Measurements from ENCODE around the gene IGFBP3.

IGFBP3 gene

DNA sequence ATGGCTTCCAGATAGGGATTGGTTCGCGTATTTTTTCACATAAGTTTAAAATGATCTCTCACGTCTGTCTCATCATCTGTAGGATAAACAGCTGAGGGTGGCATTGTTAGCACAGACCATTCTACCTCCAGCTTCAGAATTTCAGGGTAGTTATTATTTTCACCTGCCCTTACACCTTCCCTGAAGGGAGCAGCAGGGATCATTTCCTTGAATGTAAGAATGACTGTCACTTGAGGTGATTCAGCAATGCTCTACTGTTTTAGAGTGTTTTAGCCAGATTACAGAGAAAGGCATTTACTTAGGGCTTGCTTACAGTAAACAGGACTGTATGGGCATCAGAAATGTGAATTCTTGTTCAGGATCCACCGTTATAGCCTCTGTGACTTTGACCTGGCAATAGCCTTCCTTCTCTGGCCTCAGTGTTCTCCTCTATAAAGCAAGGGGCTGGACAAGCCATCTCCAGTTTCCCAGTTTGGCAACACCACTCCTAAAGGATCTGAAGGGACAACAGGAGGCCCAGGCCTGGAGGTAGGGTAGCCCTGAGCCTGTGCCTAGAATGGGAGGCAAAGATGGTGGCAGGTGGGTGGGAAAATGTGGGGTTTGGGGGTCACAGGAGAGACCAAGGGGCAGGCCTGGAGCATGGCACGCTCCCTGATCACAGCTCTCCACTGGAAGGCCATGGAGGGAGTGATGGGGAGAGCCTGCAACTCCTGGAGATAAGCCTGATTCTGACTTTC, 34.0 kb downstream of the IGFBP3 start:
- no peak overlapping the region for H3K4me3 ChIP-seq (ENCODE audit: control insufficient read depth, low read depth, low read length)
- DNase-seq (ENCODE audit: low read depth), result no peak
- TF ChIP-seq, protein P1, sequence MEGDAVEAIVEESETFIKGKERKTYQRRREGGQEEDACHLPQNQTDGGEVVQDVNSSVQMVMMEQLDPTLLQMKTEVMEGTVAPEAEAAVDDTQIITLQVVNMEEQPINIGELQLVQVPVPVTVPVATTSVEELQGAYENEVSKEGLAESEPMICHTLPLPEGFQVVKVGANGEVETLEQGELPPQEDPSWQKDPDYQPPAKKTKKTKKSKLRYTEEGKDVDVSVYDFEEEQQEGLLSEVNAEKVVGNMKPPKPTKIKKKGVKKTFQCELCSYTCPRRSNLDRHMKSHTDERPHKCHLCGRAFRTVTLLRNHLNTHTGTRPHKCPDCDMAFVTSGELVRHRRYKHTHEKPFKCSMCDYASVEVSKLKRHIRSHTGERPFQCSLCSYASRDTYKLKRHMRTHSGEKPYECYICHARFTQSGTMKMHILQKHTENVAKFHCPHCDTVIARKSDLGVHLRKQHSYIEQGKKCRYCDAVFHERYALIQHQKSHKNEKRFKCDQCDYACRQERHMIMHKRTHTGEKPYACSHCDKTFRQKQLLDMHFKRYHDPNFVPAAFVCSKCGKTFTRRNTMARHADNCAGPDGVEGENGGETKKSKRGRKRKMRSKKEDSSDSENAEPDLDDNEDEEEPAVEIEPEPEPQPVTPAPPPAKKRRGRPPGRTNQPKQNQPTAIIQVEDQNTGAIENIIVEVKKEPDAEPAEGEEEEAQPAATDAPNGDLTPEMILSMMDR (IDR thresholded peaks at IDR 0.05; ENCODE audit: control insufficient read depth, insufficient read depth, low read depth, low read length, missing control alignments), result no peak

DNA sequence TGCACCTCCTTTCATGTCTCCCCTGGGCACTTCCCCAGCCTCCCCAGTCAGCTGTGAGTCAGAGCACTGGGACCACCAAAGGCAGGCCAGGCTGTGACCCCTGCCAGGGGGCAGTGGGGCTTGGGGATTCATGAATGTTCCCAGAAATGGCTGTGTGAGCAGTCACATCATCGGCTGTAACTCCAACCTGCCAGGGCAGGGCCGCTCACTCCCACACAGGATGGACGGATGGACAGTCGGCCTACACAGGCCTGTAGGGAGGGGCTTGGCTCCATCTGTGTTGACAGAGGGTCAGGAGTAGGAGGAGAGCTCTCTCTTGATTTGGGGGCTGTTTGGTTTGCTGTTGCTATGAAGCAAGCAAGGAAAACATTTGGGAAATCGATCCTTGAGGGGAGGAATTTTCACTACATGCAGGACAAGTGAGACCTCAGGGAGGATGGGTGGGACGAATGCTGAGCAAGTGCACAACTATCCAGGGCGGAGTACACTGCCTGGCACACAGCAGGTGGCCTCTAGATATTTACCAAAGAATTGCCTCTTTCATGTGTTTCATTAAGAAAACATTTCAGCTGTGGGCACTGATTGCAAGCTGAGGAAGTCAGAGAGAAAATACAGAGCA, 35.7 kb downstream of the IGFBP3 start:
- TF ChIP-seq, protein P1 (IDR thresholded peaks at IDR 0.05; ENCODE audit: control insufficient read depth, insufficient read depth, low read depth, low read length, missing control alignments), result no peak
- DNase-seq (ENCODE audit: low read depth), result no peak
- H3K4me3 ChIP-seq (ENCODE audit: control insufficient read depth, low read depth, low read length), result no peak overlapping the region

DNA sequence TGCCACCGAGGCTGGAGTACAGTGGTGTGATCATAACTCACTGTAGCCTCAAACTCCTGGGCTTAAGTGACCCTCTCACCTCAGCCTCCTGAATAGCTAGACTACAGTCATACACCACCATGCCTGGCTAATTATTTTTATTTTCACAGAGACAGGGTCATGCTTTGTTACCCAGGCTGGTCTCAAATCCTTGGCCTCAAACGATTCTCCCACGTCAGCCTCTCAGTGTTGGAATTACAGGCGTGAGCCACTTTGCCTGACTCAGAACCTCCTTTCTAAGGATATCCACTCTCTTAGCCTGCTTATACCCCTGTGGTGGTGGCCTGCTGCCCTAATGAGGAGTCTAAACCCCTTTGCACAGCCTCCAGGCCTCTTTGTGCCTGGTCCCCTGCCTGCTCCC, 36.9 kb downstream of the IGFBP3 start:
- TF ChIP-seq, protein P1 (IDR thresholded peaks at IDR 0.05; ENCODE audit: control insufficient read depth, insufficient read depth, low read depth, low read length, missing control alignments), result no peak
- H3K4me3 ChIP-seq (ENCODE audit: control insufficient read depth, low read depth, low read length), result no peak overlapping the region
- no peak for DNase-seq (ENCODE audit: low read depth)

DNA sequence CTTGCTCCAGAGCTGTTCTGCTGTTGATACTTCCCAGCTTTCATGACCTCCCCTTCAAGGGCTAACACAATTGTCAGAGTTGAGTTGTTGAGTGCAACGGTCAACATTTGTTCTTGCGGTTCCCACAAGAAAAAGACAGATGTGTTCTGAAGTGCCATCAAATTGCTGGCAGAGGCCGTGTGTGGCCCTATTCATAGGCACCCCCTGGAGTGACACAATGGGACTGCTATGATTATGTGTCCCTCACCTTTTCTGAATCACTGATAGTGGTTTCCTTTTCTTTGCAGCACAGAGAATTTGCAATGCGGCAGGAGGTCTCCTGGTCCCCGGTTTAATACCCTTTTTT, 38.6 kb downstream of the IGFBP3 start:
- H3K4me3 ChIP-seq (ENCODE audit: control insufficient read depth, low read depth, low read length), result no peak overlapping the region
- DNase-seq (ENCODE audit: low read depth), result no peak
- TF ChIP-seq, protein P1 (IDR thresholded peaks at IDR 0.05; ENCODE audit: control insufficient read depth, insufficient read depth, low read depth, low read length, missing control alignments), result no peak

DNA sequence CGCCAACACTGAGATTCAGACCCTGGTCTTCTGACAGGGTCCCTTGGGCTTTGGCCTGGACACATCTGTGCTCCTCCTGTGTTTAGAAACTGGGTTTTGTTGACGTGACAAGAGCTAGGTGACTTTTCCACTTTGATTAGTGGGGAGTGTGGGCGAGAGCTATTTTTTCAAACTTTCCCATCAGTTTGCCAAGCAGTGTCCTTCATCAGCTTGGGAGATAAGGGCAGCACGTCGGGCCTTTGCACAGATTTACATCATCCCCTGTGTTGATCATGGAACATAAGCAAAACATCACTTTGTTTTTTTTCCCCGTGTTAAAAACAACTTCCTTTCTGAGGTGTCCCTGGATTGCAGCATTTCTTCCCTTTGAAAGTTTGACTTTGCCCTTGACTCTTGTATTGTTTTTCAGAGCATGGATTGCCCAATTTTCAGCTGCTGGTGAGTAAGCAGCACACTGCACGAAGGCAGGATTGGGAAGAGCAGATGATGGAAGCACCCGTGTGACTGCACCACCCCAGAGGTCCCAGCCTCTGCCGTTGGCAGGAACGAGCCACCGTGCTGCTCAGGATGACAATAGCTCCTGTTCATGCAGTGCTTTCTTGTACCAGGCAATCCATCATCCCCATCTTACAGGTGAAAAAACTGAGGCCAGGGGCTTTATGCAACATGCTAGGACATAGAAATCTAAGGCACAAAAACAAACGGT, 39.2 kb downstream of the IGFBP3 start:
- TF ChIP-seq, protein P1 (IDR thresholded peaks at IDR 0.05; ENCODE audit: control insufficient read depth, insufficient read depth, low read depth, low read length, missing control alignments), result no peak
- H3K4me3 ChIP-seq (ENCODE audit: control insufficient read depth, low read depth, low read length), result no peak overlapping the region
- peak; percentile 83 for DNase-seq (ENCODE audit: low read depth)

DNA sequence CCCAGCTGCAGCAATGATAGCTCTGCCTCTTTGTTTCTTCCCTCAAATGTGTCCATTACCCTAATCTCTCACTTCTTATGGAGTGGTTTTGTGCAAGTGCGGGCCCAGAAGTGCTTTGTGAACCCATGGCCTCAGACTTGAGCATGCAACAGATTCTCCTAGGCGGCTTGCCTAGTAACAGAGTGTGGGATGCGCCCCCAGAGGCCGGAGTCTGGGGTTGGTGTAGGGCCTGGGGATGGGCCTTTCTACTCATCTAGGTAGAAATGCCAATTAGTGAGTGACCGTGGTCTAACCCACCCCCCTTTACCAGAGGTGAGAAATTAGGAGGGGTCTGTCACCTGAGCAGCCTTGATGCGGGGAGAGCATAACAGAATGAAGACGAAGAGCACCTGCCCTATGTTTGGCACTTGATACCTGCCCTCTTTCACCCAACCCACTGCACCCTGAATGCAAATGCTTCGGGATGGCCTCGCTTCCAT, 39.8 kb downstream of the IGFBP3 start:
- H3K4me3 ChIP-seq (ENCODE audit: control insufficient read depth, low read depth, low read length), result no peak overlapping the region
- no peak for DNase-seq (ENCODE audit: low read depth)
- TF ChIP-seq, protein P1 (IDR thresholded peaks at IDR 0.05; ENCODE audit: control insufficient read depth, insufficient read depth, low read depth, low read length, missing control alignments), result no peak

All from AG09309 (cell line).